GM23338 (cell line): ENCODE data around the gene ATP9A. TPM values are rescaled to one million over a fixed set of nuclear protein-coding genes. Genes with fewer than 3 reads are reported as not detected.

Experiments used
- ATAC-seq: fragments of 200-7000 bp; cut with Tn5 transposase; 3 replicates; pipeline ENCODE4 v1.9.1; 2020
- DNase-seq: peaks from one replicate; pipeline ENCODE4 v3.0.0-alpha.2; 2015; ENCODE audit warnings: low spot score
- H2AFZ ChIP-seq: fragments of 200-600 bp; sonication (generic); 2 replicates; pipeline ENCODE4 v1.8.0; 2016; ENCODE audit warnings: antibody characterized with exemption, mild to moderate bottlenecking, moderate library complexity
- H3F3A ChIP-seq: fragments of 200-600 bp; sonication (generic); replicated peaks from 2 replicates; pipeline ENCODE4 v1.8.0; 2017; ENCODE audit warnings: antibody characterized with exemption, mixed run types, low read depth
- H3K27ac ChIP-seq: fragments of 200-600 bp; sonication (generic); 2 replicates; pipeline ENCODE4 v1.6.1; 2016; ENCODE audit warnings: low read depth
- H3K27me3 ChIP-seq: fragments of 200-600 bp; sonication (generic); 2 replicates; pipeline ENCODE4 v1.8.0; 2016; ENCODE audit warnings: mild to moderate bottlenecking, mixed run types, moderate library complexity; ENCODE audit not compliant: insufficient read depth
- H3K36me3 ChIP-seq: fragments of 200-600 bp; sonication (generic); 2 replicates; pipeline ENCODE4 v1.8.0; 2016; ENCODE audit warnings: mild to moderate bottlenecking; ENCODE audit not compliant: insufficient read depth
- H3K4me1 ChIP-seq: fragments of 200-600 bp; sonication (generic); 2 replicates; pipeline ENCODE4 v1.8.0; 2016; ENCODE audit warnings: mild to moderate bottlenecking, moderate library complexity; ENCODE audit not compliant: insufficient read depth
- H3K4me2 ChIP-seq: fragments of 200-600 bp; sonication (generic); 2 replicates; pipeline ENCODE4 v1.7.1; 2017; ENCODE audit warnings: mixed run types
- H3K4me3 ChIP-seq: fragments of 200-600 bp; sonication (generic); 2 replicates; pipeline ENCODE4 v1.6.1; 2016; ENCODE audit warnings: mixed run types
- H3K79me2 ChIP-seq: fragments of 200-600 bp; sonication (generic); replicated peaks from 2 replicates; pipeline ENCODE4 v1.8.0; 2017; ENCODE audit warnings: mild to moderate bottlenecking; ENCODE audit not compliant: insufficient read depth
- H3K9me2 ChIP-seq: fragments of 200-600 bp; sonication (generic); 2 replicates; pipeline ENCODE4 v1.8.0; 2017; ENCODE audit not compliant: insufficient read depth
- H4K20me1 ChIP-seq: fragments of 200-600 bp; sonication (generic); replicated peaks from 2 replicates; pipeline ENCODE4 v1.8.0; 2017; ENCODE audit warnings: mild to moderate bottlenecking; ENCODE audit not compliant: insufficient read depth
- H3K27ac Mint-ChIP-seq: 2 replicates; pipeline ENCODE4 v1.8.0; 2020; ENCODE audit warnings: inconsistent platforms, mild to moderate bottlenecking, moderate library complexity, mixed read lengths
- H3K27me3 Mint-ChIP-seq: 3 replicates; pipeline ENCODE4 v1.8.0; 2022; ENCODE audit warnings: low read depth, mild to moderate bottlenecking, moderate library complexity, mixed read lengths, inconsistent platforms; ENCODE audit not compliant: insufficient read depth, poor library complexity
- H3K36me3 Mint-ChIP-seq: 3 replicates; pipeline ENCODE4 v1.8.0; 2021; ENCODE audit warnings: low read depth, mild to moderate bottlenecking, inconsistent platforms, moderate library complexity, mixed read lengths
- H3K4me1 Mint-ChIP-seq: 3 replicates; pipeline ENCODE4 v1.8.0; 2020; ENCODE audit warnings: mild to moderate bottlenecking, inconsistent platforms, mixed read lengths
- H3K4me3 Mint-ChIP-seq: 3 replicates; pipeline ENCODE4 v1.8.0; 2021; ENCODE audit warnings: moderate library complexity, mild to moderate bottlenecking, inconsistent platforms, mixed read lengths
- H3K9me3 Mint-ChIP-seq: 3 replicates; pipeline ENCODE4 v1.8.0; 2020; ENCODE audit warnings: moderate library complexity, mild to moderate bottlenecking, inconsistent platforms, mixed read lengths
- CREB1 ChIP-seq: fragments of 250-450 bp; sonication (Bioruptor Pico); IDR thresholded peaks from 2 replicates; pipeline ENCODE4 v1.5.0; 2020; ENCODE audit warnings: low read depth, mild to moderate bottlenecking, moderate library complexity
- ETS1 ChIP-seq: IDR thresholded peaks from 2 replicates; pipeline ENCODE4 v1.6.1; 2016; ENCODE audit warnings: antibody characterized with exemption
- EZH2 ChIP-seq: fragments of 200-600 bp; sonication (generic); IDR thresholded peaks from one replicate; pipeline ENCODE4 v1.8.0; 2017; ENCODE audit warnings: antibody characterized with exemption, mild to moderate bottlenecking, low read depth; ENCODE audit not compliant: unreplicated experiment
- EZH2phosphoT487 ChIP-seq: fragments of 200-600 bp; sonication (generic); IDR thresholded peaks from one replicate; pipeline ENCODE4 v1.8.1; 2018; ENCODE audit warnings: antibody characterized with exemption; ENCODE audit not compliant: unreplicated experiment
- JUNB ChIP-seq: IDR thresholded peaks from one replicate; pipeline ENCODE4 v1.6.1; 2016; ENCODE audit warnings: antibody characterized with exemption; ENCODE audit not compliant: unreplicated experiment
- NANOG ChIP-seq: IDR thresholded peaks from 2 replicates; pipeline ENCODE4 v1.6.1; 2016; ENCODE audit warnings: antibody characterized with exemption, borderline replicate concordance
- POLR2AphosphoS5 ChIP-seq: IDR thresholded peaks from 2 replicates; pipeline ENCODE4 v1.6.1; 2016; ENCODE audit warnings: antibody characterized with exemption, low read depth
- STAT1 ChIP-seq: IDR thresholded peaks from one replicate; pipeline ENCODE4 v1.6.1; 2016; ENCODE audit warnings: antibody characterized with exemption; ENCODE audit not compliant: unreplicated experiment
- ZNF114 ChIP-seq: fragments of 250-450 bp; sonication (Bioruptor Pico); IDR thresholded peaks from 2 replicates; pipeline ENCODE4 v1.5.0; 2020; ENCODE audit warnings: mild to moderate bottlenecking, moderate library complexity
- ZNF331 ChIP-seq: fragments of 250-450 bp; sonication (Bioruptor Pico); IDR thresholded peaks from 2 replicates; pipeline ENCODE4 v1.5.0; 2020; ENCODE audit warnings: low read depth, mild to moderate bottlenecking, moderate library complexity
- polyA plus RNA-seq: library from polyadenylated mRNA; unstranded; fragments of >200 nt; fragmentation: Nextera tagmentation; extraction: Ambion mirVana; gene quantifications from 2 replicates; pipeline ENCODE4 v1.2.1, GENCODE V29; 2016
- total RNA-seq: library from RNA; depleted of rRNA; stranded (reverse); fragments of >200 nt; shearing (Covaris generic); gene quantifications from 2 replicates; pipeline ENCODE4 v1.2.3, GENCODE V29; 2014
- TF ChIP-seq, protein P1 (sequence below): fragments of 250-450 bp; sonication (Bioruptor Pico); IDR thresholded peaks from 2 replicates; pipeline ENCODE4 v1.5.0; 2020; ENCODE audit warnings: mild to moderate bottlenecking, moderate library complexity
- TF ChIP-seq, protein P2 (sequence below), 2 experiments: fragments of 200-600 bp in 1 of 2; sonication (generic) in 1 of 2; conservative IDR thresholded peaks; 2 replicates each; pipeline versions ENCODE4 v1.5.1 to v1.6.1; 2016 to 2017; ENCODE audit warnings: antibody characterized with exemption in 2 of 2, low read depth in 2 of 2, mild to moderate bottlenecking in 2 of 2, moderate library complexity in 1 of 2
- TF ChIP-seq, protein P3 (sequence below): IDR thresholded peaks from one replicate; pipeline ENCODE4 v1.6.1; 2018; ENCODE audit warnings: antibody characterized with exemption; ENCODE audit not compliant: unreplicated experiment

ATP9A gene
- total and polyA plus RNA-seq, 2 experiments from 2014 or later, result 0.94 to 5.9 TPM

- TF ChIP-seq ZNF331, result no peak
- TF ChIP-seq EZH2phosphoT487, result no peak
- TF ChIP-seq JUNB, result no peak
- TF ChIP-seq, protein P1, sequence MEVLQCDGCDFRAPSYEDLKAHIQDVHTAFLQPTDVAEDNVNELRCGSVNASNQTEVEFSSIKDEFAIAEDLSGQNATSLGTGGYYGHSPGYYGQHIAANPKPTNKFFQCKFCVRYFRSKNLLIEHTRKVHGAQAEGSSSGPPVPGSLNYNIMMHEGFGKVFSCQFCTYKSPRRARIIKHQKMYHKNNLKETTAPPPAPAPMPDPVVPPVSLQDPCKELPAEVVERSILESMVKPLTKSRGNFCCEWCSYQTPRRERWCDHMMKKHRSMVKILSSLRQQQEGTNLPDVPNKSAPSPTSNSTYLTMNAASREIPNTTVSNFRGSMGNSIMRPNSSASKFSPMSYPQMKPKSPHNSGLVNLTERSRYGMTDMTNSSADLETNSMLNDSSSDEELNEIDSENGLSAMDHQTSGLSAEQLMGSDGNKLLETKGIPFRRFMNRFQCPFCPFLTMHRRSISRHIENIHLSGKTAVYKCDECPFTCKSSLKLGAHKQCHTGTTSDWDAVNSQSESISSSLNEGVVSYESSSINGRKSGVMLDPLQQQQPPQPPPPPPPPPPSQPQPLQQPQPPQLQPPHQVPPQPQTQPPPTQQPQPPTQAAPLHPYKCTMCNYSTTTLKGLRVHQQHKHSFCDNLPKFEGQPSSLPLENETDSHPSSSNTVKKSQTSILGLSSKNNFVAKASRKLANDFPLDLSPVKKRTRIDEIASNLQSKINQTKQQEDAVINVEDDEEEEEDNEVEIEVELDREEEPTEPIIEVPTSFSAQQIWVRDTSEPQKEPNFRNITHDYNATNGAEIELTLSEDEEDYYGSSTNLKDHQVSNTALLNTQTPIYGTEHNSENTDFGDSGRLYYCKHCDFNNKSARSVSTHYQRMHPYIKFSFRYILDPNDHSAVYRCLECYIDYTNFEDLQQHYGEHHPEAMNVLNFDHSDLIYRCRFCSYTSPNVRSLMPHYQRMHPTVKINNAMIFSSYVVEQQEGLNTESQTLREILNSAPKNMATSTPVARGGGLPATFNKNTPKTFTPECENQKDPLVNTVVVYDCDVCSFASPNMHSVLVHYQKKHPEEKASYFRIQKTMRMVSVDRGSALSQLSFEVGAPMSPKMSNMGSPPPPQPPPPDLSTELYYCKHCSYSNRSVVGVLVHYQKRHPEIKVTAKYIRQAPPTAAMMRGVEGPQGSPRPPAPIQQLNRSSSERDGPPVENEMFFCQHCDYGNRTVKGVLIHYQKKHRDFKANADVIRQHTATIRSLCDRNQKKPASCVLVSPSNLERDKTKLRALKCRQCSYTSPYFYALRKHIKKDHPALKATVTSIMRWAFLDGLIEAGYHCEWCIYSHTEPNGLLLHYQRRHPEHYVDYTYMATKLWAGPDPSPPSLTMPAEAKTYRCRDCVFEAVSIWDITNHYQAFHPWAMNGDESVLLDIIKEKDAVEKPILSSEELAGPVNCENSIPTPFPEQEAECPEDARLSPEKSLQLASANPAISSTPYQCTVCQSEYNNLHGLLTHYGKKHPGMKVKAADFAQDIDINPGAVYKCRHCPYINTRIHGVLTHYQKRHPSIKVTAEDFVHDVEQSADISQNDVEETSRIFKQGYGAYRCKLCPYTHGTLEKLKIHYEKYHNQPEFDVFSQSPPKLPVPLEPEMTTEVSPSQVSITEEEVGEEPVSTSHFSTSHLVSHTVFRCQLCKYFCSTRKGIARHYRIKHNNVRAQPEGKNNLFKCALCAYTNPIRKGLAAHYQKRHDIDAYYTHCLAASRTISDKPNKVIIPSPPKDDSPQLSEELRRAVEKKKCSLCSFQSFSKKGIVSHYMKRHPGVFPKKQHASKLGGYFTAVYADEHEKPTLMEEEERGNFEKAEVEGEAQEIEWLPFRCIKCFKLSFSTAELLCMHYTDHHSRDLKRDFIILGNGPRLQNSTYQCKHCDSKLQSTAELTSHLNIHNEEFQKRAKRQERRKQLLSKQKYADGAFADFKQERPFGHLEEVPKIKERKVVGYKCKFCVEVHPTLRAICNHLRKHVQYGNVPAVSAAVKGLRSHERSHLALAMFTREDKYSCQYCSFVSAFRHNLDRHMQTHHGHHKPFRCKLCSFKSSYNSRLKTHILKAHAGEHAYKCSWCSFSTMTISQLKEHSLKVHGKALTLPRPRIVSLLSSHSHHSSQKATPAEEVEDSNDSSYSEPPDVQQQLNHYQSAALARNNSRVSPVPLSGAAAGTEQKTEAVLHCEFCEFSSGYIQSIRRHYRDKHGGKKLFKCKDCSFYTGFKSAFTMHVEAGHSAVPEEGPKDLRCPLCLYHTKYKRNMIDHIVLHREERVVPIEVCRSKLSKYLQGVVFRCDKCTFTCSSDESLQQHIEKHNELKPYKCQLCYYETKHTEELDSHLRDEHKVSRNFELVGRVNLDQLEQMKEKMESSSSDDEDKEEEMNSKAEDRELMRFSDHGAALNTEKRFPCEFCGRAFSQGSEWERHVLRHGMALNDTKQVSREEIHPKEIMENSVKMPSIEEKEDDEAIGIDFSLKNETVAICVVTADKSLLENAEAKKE, result no peak
- no peak for TF ChIP-seq ZNF114 (CRISPR knock-in tag)
- TF ChIP-seq EZH2, result no peak
- TF ChIP-seq POLR2AphosphoS5, result no peak
- no peak for TF ChIP-seq NANOG
Observed at GRCh38 chr20:51643390-51643789, 124.8 kb downstream of the ATP9A start (continued).

DNA sequence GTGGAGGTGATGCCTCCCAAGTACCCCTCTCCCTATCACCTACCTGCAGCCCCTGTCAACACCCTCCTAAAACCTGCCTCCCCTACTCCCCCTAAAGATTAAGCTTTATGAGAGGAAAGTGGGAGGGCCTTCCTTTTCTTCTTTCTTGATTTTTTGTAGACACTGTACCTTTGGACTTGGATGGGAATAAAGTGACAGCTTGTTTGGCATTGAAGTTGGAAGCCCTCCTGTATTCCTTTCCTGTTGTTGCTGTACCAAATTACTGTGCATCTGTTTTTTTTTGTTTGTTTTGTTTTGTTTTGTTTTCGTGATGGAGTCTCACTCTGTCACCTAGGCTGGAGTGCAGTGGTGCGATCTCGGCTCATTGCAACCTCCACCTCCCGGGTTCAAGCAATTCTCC lies 126.3 kb downstream of the ATP9A start:
- no peak overlapping the region for H3K4me2 ChIP-seq
- Mint-ChIP-seq H3K27me3 (peaks cover 8% of the 10 kb centered on the region), H3K36me3 (no peaks in the 10 kb centered on the region), H3K4me1 (peaks cover 11% of the 10 kb centered on the region), H3K27ac (no peak overlapping the region), H3K9me3 (no peaks in the 10 kb centered on the region), H3K4me3 (no peak overlapping the region)
- no peak for ATAC-seq
- no peaks in the 10 kb centered on the region for H3K79me2 ChIP-seq
- no peaks in the 10 kb centered on the region for H3K27me3 ChIP-seq
- H3K4me1 ChIP-seq, result no peaks in the 10 kb centered on the region
- H3F3A ChIP-seq, result no peaks in the 10 kb centered on the region
- no peaks in the 10 kb centered on the region for H3K36me3 ChIP-seq
- no peaks in the 10 kb centered on the region for H3K9me2 ChIP-seq
- H4K20me1 ChIP-seq, result no peaks in the 10 kb centered on the region
- DNase-seq, result no peak
- no peak overlapping the region for H3K27ac ChIP-seq
- H2AFZ ChIP-seq, result no peak overlapping the region
- H3K4me3 ChIP-seq, result no peak overlapping the region
- TF ChIP-seq ETS1, result no peak
- TF ChIP-seq EZH2, result no peak
- no peak for TF ChIP-seq JUNB
- TF ChIP-seq NANOG, result no peak
- no peak for TF ChIP-seq POLR2AphosphoS5
- TF ChIP-seq, protein P2, sequence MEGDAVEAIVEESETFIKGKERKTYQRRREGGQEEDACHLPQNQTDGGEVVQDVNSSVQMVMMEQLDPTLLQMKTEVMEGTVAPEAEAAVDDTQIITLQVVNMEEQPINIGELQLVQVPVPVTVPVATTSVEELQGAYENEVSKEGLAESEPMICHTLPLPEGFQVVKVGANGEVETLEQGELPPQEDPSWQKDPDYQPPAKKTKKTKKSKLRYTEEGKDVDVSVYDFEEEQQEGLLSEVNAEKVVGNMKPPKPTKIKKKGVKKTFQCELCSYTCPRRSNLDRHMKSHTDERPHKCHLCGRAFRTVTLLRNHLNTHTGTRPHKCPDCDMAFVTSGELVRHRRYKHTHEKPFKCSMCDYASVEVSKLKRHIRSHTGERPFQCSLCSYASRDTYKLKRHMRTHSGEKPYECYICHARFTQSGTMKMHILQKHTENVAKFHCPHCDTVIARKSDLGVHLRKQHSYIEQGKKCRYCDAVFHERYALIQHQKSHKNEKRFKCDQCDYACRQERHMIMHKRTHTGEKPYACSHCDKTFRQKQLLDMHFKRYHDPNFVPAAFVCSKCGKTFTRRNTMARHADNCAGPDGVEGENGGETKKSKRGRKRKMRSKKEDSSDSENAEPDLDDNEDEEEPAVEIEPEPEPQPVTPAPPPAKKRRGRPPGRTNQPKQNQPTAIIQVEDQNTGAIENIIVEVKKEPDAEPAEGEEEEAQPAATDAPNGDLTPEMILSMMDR (conservative IDR thresholded peaks at IDR 0.05; ENCODE audit: low read depth in 2 of 2), result no peak
- TF ChIP-seq ZNF114 (CRISPR knock-in tag), result no peak
- TF ChIP-seq ZNF331, result no peak
- no peak for TF ChIP-seq STAT1
- TF ChIP-seq EZH2phosphoT487, result no peak
- no peak for TF ChIP-seq CREB1
- TF ChIP-seq, protein P3, sequence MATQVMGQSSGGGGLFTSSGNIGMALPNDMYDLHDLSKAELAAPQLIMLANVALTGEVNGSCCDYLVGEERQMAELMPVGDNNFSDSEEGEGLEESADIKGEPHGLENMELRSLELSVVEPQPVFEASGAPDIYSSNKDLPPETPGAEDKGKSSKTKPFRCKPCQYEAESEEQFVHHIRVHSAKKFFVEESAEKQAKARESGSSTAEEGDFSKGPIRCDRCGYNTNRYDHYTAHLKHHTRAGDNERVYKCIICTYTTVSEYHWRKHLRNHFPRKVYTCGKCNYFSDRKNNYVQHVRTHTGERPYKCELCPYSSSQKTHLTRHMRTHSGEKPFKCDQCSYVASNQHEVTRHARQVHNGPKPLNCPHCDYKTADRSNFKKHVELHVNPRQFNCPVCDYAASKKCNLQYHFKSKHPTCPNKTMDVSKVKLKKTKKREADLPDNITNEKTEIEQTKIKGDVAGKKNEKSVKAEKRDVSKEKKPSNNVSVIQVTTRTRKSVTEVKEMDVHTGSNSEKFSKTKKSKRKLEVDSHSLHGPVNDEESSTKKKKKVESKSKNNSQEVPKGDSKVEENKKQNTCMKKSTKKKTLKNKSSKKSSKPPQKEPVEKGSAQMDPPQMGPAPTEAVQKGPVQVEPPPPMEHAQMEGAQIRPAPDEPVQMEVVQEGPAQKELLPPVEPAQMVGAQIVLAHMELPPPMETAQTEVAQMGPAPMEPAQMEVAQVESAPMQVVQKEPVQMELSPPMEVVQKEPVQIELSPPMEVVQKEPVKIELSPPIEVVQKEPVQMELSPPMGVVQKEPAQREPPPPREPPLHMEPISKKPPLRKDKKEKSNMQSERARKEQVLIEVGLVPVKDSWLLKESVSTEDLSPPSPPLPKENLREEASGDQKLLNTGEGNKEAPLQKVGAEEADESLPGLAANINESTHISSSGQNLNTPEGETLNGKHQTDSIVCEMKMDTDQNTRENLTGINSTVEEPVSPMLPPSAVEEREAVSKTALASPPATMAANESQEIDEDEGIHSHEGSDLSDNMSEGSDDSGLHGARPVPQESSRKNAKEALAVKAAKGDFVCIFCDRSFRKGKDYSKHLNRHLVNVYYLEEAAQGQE, result no peak
